GM21529 (cell line): ENCODE measurements around the gene ACTBL2.
"Not testable (repeated sequence)": the region's sequence is repeated elsewhere in the genome, so short reads cannot be mapped to it uniquely, and the experiment has no call there.

ENCODE experiments used
- ATAC-seq: cut with Tn5 transposase; IDR thresholded peaks from one replicate; pipeline ENCODE4 v1.9.1; 2021; ENCODE audit not compliant: unreplicated experiment

Gene ACTBL2

DNA sequence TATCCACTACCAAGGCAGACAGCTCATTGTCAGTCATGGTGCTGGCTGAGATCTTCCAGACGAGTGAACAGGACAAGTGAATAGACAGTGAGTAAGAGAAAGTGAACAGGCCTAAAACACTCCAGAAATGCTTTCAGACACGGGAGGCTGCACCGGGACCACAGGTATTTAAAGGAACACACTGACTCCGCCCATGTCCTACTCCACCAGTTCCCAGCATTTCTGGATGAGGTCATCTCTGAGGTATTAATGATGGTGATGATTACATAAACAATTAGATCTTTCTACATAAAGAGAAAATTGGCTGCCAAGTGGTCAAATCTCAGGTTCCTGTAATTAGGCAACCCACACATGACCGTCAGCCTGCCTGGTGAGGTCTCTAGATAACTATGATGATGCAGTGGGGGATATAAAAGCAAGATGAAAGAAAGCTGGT lies at the start of gene ACTBL2:
ACTBL2 (minus strand) TSS at position 141 of the 436 bp plus-strand sequence; CDS start at position 37, 104 bp downstream.
- ATAC-seq, result no peak

- no peak for ATAC-seq
These were observed 48.7 kb upstream of the ACTBL2 start for GRCh38 chr5:57531333-57531732.

DNA sequence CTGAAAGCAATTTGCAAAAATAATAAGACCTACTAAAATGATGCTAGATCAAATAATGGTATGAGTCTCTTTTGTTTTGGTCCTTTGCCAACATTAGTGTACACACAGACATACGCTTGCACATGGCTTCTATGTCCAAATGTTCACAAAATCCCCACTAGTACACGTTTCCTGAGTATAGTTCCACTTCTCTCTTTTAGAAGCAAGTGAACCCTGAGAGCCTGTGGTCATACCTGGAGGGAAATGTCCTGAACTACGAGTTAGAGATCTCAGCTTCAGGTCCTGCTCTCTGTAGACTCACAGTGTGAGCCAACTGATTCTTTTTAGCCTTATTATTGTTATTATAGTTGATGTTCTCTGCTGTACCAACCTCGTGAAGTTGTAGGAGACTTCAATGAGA lies 47.3 kb upstream of the ACTBL2 start:
- ATAC-seq, result peak; percentile 81

DNA sequence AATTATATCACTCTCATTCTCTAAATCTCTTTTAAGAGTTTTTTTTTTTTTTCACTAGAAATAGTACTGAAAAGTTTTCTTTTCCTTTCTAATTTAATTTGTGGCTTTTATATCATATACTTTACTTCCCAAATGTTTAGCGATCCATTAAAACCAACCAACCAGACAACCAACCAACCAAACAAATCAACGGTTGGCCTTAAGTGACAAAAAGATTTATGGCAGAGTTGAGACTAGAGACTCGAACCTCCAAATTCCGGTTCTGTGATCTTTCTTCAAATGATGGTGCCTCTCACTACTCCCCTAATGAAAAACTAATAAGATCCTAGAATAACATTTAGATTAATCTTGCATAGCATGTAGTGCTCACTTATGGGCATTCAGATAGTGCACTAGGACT lies 45.3 kb upstream of the ACTBL2 start:
- ATAC-seq, result no peak

GRCh38 chr5:57524348-57525060 lies 41.9 kb upstream of the ACTBL2 start:
- no peak for ATAC-seq

DNA sequence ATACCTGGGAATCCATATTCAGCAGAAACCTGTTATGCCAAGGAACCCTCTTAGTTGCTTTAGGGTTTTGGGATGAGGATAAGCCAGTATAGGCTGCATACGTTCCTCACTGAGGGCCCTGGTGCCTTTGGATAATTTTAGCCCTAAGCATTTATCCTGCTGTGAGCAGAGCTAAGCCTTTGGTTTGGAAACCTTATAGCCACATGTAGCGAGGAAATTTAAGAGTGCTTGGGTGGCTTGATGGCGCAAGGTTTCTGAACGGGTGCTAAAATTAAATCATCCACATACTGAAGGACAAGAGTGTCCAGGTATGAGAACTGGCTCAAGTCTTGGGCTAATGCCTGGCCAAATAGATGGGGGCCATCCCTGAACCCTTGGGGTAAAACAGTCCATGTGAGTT lies 39.9 kb upstream of the ACTBL2 start:
- not testable (repeated sequence) for ATAC-seq

DNA sequence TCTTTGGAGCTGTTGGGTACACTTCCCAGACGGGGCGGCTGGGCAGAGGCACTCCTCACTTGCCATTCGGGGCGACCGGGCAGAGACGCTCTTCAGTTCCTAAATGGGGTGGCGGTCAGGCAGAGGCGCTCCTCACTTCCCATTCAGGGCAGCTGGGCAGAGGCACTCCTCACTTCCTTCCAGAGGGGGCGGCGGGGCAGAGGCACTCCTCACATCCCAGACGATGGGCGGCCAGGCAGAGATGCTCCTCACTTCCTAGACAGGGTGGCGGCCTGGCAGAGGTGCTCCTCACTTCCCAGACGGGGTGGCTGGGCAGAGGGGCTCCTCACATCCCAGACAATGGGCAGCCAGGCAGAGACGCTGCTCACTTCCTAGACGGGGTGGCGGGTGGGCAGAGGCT lies 35.8 kb upstream of the ACTBL2 start:
- not testable (repeated sequence) for ATAC-seq

DNA sequence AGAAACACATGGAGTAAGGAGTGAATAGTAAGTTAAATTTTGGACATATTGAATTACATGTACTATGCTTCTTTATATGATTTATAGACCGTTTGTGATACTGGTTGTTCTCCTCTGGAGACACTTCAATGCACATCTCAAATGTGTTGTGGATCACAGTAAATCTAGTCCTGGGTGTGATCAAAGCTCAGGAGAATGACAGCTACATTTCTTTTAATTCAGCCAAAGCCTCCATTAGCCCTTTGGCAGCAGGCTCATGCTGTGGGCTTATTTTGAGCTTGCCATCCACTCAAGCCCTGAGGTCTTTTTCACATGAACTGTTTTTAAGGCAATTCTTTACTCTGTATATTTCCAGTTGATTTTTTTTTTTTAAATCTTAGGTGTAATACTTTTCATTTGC lies 34.6 kb upstream of the ACTBL2 start:
- ATAC-seq, result no peak

DNA sequence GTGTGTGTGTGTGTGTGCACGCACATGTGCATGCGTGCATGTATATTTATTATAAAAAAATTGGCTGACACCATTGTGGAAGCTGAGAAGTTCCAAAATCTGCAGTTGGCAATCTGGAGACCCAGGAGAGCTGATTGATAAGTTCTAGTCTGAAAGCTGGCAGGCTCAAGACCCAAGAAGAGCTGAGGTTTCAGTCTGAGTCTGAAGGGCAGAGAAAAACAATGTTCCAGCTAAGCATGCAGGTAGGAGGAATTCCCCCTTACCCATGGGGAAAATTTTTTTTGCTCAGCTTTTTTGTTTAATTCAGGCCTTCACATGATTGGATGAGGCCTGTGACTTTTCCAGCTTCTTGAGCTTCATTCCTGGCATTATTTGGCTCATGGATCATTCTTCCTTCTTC lies 31.2 kb upstream of the ACTBL2 start:
- no peak for ATAC-seq

DNA sequence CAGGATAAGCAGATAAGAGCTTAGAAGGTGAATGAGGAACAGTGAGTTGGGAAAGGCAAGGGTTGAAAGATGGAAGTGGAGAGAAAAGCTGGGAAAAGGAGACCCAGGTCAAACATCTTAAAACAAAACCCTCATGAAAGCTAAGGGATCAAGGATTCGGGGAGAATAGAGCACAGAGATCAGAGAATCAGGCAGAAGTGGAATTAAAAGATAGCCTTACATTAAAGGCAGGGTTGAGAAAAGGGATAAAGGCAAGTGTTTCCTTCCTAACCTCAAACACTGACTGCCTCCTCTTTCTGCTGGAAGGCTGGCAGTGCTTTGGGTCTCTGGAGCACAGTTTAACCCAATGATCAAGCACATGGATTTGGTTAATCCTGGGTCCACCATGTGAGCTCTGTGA lies 28.7 kb upstream of the ACTBL2 start:
- ATAC-seq, result no peak

DNA sequence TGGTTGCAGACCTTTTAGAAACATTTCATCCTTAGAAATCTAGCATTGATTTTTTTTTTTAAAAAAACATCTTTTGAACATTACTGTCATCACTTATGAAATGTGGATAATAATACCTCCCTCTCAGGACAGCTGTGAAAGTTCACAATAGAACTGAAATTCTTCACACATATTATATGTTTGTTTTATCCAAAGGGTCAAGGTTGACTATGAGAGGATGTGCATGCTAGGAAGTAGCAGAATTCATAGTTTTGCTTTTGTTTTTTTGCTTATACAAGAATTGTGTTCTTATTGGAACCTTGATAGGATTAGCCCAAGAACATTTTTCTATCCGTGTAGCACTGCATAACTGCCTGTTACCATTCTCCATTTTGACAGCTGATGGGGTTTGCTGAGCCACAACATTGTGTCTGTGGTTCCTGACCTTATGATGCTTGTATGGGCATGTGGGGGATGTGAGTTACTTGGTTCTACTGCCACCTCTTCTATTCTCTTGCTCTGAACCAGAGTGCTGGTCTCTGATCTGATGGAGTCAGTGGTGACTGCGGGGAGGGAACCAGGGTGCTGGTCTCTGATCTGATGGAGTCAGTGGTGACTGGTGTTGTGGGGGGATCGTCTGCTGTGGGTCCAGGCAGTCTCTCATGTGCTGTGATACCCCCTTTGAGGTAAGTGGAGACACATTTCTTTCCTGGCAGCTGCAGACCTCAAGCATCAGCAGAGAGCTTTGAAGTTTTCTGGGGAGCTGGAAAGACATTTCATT lies 27.1 kb upstream of the ACTBL2 start:
- ATAC-seq, result no peak

- ATAC-seq, result no peak
These were observed 25.6 kb upstream of the ACTBL2 start for GRCh38 chr5:57508211-57508610.

DNA sequence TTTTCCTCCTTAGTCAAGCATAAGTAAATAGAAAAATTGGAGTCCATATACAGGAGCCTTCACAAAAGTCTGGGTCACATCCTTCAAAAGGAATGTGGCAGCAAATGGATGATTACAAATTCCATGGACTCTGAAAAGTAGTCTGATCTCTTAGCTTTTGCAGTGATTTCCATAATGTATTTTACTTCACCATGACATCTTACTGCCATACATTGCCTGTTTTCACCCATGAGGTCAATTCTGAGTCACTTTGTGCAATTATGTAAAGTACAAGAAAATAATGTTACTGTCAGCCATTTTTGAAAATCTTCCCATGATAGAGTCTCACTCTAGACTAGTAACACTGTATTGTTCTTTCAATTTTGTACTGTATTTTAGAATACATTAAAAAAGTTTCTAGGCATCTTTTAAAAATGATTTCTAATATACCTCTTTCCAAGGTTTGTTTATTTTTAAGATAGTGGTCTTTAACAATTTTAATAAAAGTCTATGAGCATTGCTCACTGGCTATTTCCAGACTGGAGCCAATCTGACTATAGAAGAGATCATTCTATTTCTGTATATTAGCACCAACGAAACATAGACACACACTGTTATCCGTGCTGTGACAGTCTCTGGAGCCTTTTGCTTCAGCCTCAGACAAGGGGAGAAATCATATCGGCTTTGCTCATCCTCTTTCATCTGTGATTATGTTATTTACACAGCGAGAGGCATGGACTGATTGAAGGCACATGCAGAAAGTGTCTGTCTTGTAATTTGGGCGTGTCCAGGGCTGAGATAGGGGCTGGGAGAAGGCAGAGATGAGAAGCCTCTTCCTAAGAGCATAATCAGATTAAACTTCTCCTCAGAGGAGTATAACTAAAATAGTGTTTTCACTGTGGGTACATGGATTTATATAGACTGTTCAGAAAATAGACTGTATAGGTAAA lies 22.9 kb upstream of the ACTBL2 start:
- no peak for ATAC-seq

GRCh38 chr5:57504357-57504756 lies 21.7 kb upstream of the ACTBL2 start:
- ATAC-seq, result no peak

DNA sequence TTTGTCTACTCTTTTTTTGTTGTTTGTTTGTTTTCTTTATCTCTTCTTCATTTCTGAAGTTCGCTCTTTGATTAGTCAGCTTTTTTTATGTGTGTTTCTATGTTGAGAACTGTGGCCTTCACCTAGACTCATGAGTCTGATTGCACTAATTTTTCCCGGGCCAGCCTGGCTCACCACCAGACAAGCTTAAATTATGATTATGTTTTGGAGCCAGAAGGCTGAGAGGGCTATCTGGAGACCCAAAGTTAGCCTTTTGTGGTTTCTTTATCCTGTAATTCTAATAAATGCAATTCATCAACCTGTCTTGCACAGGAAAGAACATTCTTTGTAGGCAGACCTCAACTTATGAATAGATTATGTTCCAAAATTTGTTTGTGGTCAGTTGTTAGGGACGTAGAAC lies 20.8 kb upstream of the ACTBL2 start:
- no peak for ATAC-seq

- ATAC-seq, result no peak
These were observed 19.0 kb upstream of the ACTBL2 start for GRCh38 chr5:57501414-57502201.

GRCh38 chr5:57499262-57500050 lies 16.8 kb upstream of the ACTBL2 start:
- ATAC-seq, result peak; percentile 94

GRCh38 chr5:57497733-57498132 lies 15.1 kb upstream of the ACTBL2 start:
- no peak for ATAC-seq

GRCh38 chr5:57495285-57496086 lies 12.9 kb upstream of the ACTBL2 start:
- ATAC-seq, result no peak
